ENCODE results near the gene CIDEB. TPM values are rescaled to one million over a fixed set of nuclear protein-coding genes. Genes with fewer than 3 reads are reported as not detected.

The CIDEB gene
- total and polyA plus RNA-seq, 9 donors, result 13.8 to 38.4 (median 22.6) TPM

DNA sequence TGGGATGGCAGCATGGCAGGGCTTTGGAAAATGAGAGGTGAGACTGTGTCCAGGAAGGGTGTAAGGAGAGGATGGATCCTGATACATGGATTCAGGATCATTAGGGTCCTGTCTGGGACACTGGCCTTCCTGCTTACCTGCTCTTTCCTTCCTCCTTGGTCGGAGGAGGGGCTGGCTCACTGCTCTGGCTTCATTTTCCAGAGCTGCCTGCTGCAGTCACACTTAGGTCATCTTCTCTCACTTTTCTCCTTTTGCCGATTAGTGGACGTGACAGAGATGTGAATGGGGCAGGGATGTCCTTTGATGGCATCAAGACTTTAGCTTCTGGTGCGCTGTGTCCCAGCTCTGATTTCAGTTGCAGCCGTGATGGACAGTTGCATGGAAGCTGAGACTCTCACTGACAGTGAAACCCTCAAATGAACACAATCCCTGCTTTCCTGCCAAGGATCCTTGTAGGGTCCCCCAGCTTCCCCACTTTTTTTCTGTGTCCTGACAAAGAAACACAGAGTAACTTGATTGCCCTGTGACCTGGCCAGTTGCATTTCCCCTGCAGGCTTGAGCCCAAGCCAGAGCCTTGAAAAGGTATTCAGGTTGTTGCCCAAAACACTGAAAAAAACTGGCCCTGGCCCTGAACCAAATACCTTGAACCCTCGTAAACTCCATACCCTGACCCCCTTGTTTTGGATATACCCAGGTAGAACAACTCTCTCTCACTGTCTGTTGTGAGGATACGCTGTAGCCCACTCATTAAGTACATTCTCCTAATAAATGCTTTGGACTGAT lies 756 bp upstream of the CIDEB start:
- H3K4me3 ChIP-seq, result no peak overlapping the region
- peaks cover 12% of the 10 kb centered on the region for H3K4me1 ChIP-seq (ENCODE audit: insufficient read depth)
- TF ChIP-seq, protein P1, sequence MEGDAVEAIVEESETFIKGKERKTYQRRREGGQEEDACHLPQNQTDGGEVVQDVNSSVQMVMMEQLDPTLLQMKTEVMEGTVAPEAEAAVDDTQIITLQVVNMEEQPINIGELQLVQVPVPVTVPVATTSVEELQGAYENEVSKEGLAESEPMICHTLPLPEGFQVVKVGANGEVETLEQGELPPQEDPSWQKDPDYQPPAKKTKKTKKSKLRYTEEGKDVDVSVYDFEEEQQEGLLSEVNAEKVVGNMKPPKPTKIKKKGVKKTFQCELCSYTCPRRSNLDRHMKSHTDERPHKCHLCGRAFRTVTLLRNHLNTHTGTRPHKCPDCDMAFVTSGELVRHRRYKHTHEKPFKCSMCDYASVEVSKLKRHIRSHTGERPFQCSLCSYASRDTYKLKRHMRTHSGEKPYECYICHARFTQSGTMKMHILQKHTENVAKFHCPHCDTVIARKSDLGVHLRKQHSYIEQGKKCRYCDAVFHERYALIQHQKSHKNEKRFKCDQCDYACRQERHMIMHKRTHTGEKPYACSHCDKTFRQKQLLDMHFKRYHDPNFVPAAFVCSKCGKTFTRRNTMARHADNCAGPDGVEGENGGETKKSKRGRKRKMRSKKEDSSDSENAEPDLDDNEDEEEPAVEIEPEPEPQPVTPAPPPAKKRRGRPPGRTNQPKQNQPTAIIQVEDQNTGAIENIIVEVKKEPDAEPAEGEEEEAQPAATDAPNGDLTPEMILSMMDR (IDR thresholded peaks at IDR 0.05), result no peak
- TF ChIP-seq POLR2A (IDR thresholded peaks at IDR 0.05), result no peak
- no peak for TF ChIP-seq EP300 (IDR thresholded peaks at IDR 0.05)
- no peak overlapping the region for H3K27ac ChIP-seq
- no peaks in the 10 kb centered on the region for H3K27me3 ChIP-seq
- DNase-seq, result no peak
- no peaks in the 10 kb centered on the region for H3K36me3 ChIP-seq
- 83 to 85% (median 83%) methylated on average over 7 of the region's 7 CpGs for WGBS, 3 donors
- no peaks in the 10 kb centered on the region for H3K9me3 ChIP-seq
- intact Hi-C loops (cut with DNase I), result loop anchor here in 1 of 4 donors (5.0 kb wide), 1 partner anchor 66 kb away; the partner anchor contains the start of gene TINF2

DNA sequence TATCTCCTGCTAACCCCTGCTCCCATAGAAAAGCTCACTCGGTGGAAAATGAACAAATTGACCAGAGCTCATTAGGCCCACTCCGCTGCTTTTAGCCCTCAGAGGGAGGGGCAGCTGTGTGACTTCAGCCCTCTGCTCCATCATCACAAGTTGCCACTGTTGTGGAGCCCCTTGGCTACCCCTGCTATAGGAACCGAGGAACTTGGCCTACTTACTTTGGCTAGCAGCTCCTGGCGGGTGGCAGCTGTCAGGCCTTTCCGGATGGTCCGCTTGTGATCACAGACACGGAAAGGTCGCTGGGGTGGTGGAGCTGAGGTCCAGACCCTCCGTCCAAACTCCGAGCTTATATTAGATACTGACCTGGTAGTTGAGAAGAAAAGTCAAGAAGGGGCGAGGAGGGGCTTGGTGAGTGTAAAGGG lies 612 bp downstream of the CIDEB start:
- WGBS, 3 donors, result 75 to 79% (median 78%) methylated on average over 11 of the region's 11 CpGs
- intact Hi-C loops (cut with DNase I), result loop anchor here in 1 of 4 donors (5.0 kb wide), 1 partner anchor 65 kb away; the partner anchor contains the start of gene TINF2
- Histone ChIP-seq H3K4me3 (no peak overlapping the region), H3K36me3 (no peaks in the 10 kb centered on the region), H3K9me3 (no peaks in the 10 kb centered on the region), H3K27me3 (no peaks in the 10 kb centered on the region), H3K4me1 (ENCODE audit: insufficient read depth) (peaks cover 11% of the 10 kb centered on the region), H3K27ac (no peak overlapping the region)
- DNase-seq, result no peak
- TF ChIP-seq, protein P1 (IDR thresholded peaks at IDR 0.05), result no peak
- TF ChIP-seq POLR2A (IDR thresholded peaks at IDR 0.05), result no peak
- no peak for TF ChIP-seq EP300 (IDR thresholded peaks at IDR 0.05)

DNA sequence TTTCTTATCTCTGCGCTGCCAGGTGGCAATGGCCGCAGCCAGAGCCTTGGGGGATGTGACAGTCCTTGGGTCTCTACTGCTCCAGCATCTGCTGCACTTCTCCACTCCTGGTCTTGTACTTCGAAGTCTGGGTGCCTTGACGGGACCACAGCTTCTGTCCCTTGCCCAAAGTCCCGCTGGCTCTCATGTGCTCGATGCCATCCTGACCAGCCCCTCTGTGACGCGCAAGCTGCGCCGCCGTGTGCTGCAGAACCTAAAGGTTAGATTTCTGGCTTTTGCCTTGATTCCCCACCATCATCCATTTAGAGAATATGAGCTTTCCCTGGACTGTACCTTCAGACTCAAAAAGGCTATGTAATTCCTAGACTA lies 3.8 kb downstream of the CIDEB start:
- Histone ChIP-seq H3K9me3 (no peaks in the 10 kb centered on the region), H3K27ac (no peak overlapping the region), H3K4me1 (ENCODE audit: insufficient read depth) (peaks cover 3% of the 10 kb centered on the region), H3K27me3 (no peaks in the 10 kb centered on the region), H3K36me3 (no peaks in the 10 kb centered on the region), H3K4me3 (no peak overlapping the region)
- WGBS, 3 donors, result 92 to 94% (median 93%) methylated on average over 11 of the region's 11 CpGs
- TF ChIP-seq, protein P1 (IDR thresholded peaks at IDR 0.05), result no peak
- TF ChIP-seq POLR2A (IDR thresholded peaks at IDR 0.05), result no peak
- no peak for DNase-seq
- intact Hi-C loops (cut with DNase I), result no loop called here

DNA sequence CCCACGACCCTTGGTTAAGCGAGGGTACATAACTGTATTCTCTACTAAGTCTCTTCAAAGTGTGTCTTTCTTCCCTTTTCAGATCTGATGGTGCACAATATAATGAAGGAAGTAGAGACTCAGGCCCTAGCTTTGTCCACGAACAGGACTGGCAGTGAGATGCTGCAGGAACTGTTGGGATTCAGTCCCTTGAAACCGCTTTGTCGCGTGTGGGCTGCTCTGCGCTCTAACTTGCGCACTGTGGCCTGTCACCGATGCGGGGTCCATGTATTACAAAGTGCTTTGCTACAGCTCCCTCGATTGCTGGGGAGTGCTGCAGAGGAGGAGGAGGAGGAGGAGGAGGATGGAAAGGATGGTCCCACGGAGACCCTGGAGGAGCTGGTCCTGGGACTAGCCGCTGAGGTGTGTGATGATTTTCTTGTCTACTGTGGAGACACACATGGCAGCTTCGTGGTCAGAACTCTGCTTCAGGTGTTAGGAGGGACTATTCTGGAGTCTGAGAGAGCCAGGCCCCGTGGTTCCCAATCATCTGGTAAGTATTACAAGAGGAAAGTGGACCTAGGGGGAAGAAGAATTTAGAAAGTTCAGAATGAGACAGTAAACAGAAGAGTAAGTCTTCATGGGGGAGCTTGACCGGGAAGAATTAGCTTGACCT lies 7.3 kb downstream of the CIDEB start:
- peak overlapping the region; percentile 32 to 65 for H3K27ac ChIP-seq
- WGBS, 3 donors, result 22 to 26% (median 23%) methylated on average over 16 of the region's 16 CpGs
- no peaks in the 10 kb centered on the region for H3K36me3 ChIP-seq
- intact Hi-C loops (cut with DNase I), result no loop called here
- H3K4me3 ChIP-seq, result peak overlapping the region; percentile 93
- H3K4me1 ChIP-seq (ENCODE audit: insufficient read depth), result peaks cover 6% of the 10 kb centered on the region
- H3K9me3 ChIP-seq, result no peaks in the 10 kb centered on the region
- DNase-seq, result no peak
- TF ChIP-seq EP300 (IDR thresholded peaks at IDR 0.05), result no peak
- TF ChIP-seq POLR2A (IDR thresholded peaks at IDR 0.05), result no peak
- TF ChIP-seq, protein P1 (IDR thresholded peaks at IDR 0.05), result no peak
- H3K27me3 ChIP-seq, result no peaks in the 10 kb centered on the region

Measured in ovary (tissue), 9 donors.